Colonic mucosa (tissue), 4 donors: ENCODE results near the gene EZH2. TPM values are rescaled to one million over a fixed set of nuclear protein-coding genes. Genes with fewer than 3 reads are reported as not detected.

Source experiments
- DNase-seq: peaks from one replicate; pipeline ENCODE4 v3.0.0-alpha.2; 2020
- H3K27ac ChIP-seq: fragments of 200-600 bp; one replicate; pipeline ENCODE4 v1.8.0; 2021
- H3K27me3 ChIP-seq: fragments of 200-600 bp; one replicate; pipeline ENCODE4 v1.8.0; 2021
- H3K36me3 ChIP-seq: fragments of 200-600 bp; one replicate; pipeline ENCODE4 v1.8.0; 2021
- H3K4me1 ChIP-seq: fragments of 200-600 bp; one replicate; pipeline ENCODE4 v1.8.0; 2021; ENCODE audit warnings: mild to moderate bottlenecking
- H3K4me3 ChIP-seq: fragments of 200-600 bp; one replicate; pipeline ENCODE4 v1.8.0; 2021
- H3K9ac ChIP-seq, 2 donors: one replicate each; pipeline ENCODE4 v1.7.0; 2013; ENCODE audit warnings: control low read depth in 2 of 2, low read depth in 2 of 2, low read length in 2 of 2
- H3K9me3 ChIP-seq: fragments of 200-600 bp; one replicate; pipeline ENCODE4 v1.8.0; 2021
- intact Hi-C: fragments of 100-400 bp; cut with DNase I; formaldehyde crosslinking; loops from one replicate; pipeline ENCODE4 v1.14.1; 2022
- total RNA-seq, 2 donors: library from RNA; stranded (reverse); fragmentation: NEBNext Ultra II Directional in 1 of 2; extraction: Animal tissue kit (Norgen Biotek cat#: 25700) in 1 of 2; gene quantifications; one replicate each; pipeline ENCODE4 v1.2.1, GENCODE V29; 2021
- TF ChIP-seq, protein P1 (sequence below): fragments of 200-600 bp; IDR thresholded peaks from one replicate; pipeline ENCODE4 v1.8.0; 2022; ENCODE audit warnings: antibody characterized with exemption, mild to moderate bottlenecking
- donor health status: healthy.
- donor health status: DM: no; HTN: no; CAD: no.
- donor health status: DM: no; HTN: no; CAD: no.

EZH2 gene
- total RNA-seq, 2 donors from 2014 or later = 13.4 to 31.7 TPM

DNA sequence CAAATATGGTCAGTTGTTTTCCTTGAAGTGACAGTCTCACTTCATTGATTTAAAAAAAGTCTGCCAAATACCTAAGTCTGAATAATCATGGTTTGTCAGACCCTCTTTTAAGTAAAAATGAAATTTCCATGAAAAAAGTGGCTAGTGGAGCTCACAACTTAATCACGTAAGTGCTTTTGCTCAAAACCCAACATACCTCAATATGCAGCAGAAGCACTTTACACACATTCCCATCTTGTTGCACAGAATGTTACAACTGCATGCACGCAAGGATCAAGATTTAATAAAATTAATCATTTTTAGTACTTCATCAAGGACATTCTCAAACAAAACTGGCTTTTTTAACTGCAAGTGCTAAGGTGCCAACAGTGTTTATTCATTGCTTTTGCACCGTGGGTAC is 21.6 kb downstream of the EZH2 start:
- H3K4me1 ChIP-seq = no peaks in the 10 kb centered on the region
- no peak for DNase-seq
- TF ChIP-seq, protein P1, sequence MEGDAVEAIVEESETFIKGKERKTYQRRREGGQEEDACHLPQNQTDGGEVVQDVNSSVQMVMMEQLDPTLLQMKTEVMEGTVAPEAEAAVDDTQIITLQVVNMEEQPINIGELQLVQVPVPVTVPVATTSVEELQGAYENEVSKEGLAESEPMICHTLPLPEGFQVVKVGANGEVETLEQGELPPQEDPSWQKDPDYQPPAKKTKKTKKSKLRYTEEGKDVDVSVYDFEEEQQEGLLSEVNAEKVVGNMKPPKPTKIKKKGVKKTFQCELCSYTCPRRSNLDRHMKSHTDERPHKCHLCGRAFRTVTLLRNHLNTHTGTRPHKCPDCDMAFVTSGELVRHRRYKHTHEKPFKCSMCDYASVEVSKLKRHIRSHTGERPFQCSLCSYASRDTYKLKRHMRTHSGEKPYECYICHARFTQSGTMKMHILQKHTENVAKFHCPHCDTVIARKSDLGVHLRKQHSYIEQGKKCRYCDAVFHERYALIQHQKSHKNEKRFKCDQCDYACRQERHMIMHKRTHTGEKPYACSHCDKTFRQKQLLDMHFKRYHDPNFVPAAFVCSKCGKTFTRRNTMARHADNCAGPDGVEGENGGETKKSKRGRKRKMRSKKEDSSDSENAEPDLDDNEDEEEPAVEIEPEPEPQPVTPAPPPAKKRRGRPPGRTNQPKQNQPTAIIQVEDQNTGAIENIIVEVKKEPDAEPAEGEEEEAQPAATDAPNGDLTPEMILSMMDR = no peak
- no peak overlapping the region for H3K27ac ChIP-seq
- intact Hi-C loops = no loop called here
- no peaks in the 10 kb centered on the region for H3K36me3 ChIP-seq
- H3K27me3 ChIP-seq = no peaks in the 10 kb centered on the region
- H3K9me3 ChIP-seq = no peaks in the 10 kb centered on the region
- H3K4me3 ChIP-seq = no peak overlapping the region
- H3K9ac ChIP-seq = no peak overlapping the region

DNA sequence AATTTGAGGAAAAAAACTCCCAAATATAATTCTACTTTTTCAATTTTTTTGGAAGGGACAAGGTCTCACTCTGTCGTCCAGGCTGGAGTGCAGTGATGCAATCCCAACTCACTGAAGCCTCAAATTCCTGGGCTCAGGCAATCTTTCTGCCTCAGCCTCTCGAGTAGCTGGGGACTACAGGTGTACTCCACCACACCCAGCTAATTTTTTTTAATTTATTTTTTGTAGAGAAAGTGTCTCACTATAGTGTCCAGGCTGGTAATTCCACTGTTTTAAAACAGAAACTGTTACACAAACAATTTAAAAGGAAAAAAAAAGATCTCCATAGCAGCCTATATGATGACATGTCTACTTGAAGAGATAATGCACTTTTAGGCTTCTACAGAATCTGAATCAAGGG is 25.6 kb downstream of the EZH2 start:
- H3K4me3 ChIP-seq = no peak overlapping the region
- TF ChIP-seq, protein P1 = no peak

DNA sequence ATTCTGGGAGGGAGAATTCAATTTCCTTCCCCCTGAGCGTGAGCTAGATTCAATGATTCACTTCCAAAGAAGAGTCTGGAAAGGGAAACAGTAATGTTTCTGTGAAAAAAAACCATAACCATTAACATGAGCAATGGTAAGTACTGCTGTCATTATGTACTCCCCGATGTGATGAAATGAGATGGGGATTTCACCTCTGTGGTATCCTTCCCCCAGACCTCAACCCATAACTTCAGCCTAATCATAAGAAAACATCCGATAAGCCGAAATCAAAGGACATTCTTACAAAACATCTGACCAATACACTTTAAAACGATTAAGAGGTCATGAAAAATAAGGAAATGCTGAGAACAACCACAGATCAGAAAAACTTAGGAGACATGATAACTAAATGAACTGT is 27.2 kb downstream of the EZH2 start:
- intact Hi-C loops = loop anchor here (10.0 kb wide), 1 partner anchor 108 kb away; no protein-coding TSS in a partner anchor
- Histone ChIP-seq H3K27ac (no peak overlapping the region), H3K4me1 (no peaks in the 10 kb centered on the region), H3K9me3 (no peaks in the 10 kb centered on the region), H3K36me3 (no peaks in the 10 kb centered on the region), H3K9ac (no peak overlapping the region), H3K4me3 (no peak overlapping the region), H3K27me3 (no peaks in the 10 kb centered on the region)
- TF ChIP-seq, protein P1 = no peak
- DNase-seq = no peak

More for the DNA sequence above, 25.6 kb downstream of the EZH2 start:
- no peaks in the 10 kb centered on the region for H3K36me3 ChIP-seq
- intact Hi-C loops = loop anchor here (10.0 kb wide), 1 partner anchor 106 kb away; no protein-coding TSS in a partner anchor
- H3K9me3 ChIP-seq = no peaks in the 10 kb centered on the region
- no peaks in the 10 kb centered on the region for H3K27me3 ChIP-seq
- no peaks in the 10 kb centered on the region for H3K4me1 ChIP-seq
- H3K27ac ChIP-seq = no peak overlapping the region
- H3K9ac ChIP-seq = no peak overlapping the region
- no peak for DNase-seq

- no peak overlapping the region for H3K4me3 ChIP-seq
- H3K9me3 ChIP-seq = no peaks in the 10 kb centered on the region
- intact Hi-C loops = loop anchor here (10.0 kb wide), 1 partner anchor 108 kb away; no protein-coding TSS in a partner anchor
- H3K27me3 ChIP-seq = no peaks in the 10 kb centered on the region
- no peak overlapping the region for H3K27ac ChIP-seq
- DNase-seq = no peak
- H3K4me1 ChIP-seq = no peaks in the 10 kb centered on the region
- H3K9ac ChIP-seq = no peak overlapping the region
- no peaks in the 10 kb centered on the region for H3K36me3 ChIP-seq
- TF ChIP-seq, protein P1 = no peak
Observed at GRCh38 chr7:148856578-148856881, 27.6 kb downstream of the EZH2 start.

GRCh38 chr7:148854983-148855382 is 29.1 kb downstream of the EZH2 start:
- no peaks in the 10 kb centered on the region for H3K9me3 ChIP-seq
- H3K27me3 ChIP-seq = no peaks in the 10 kb centered on the region
- H3K4me3 ChIP-seq = no peak overlapping the region
- no peak for DNase-seq
- H3K36me3 ChIP-seq = no peaks in the 10 kb centered on the region
- no peak overlapping the region for H3K9ac ChIP-seq
- TF ChIP-seq, protein P1 = no peak
- intact Hi-C loops = loop anchor here (10.0 kb wide), 1 partner anchor 110 kb away; no protein-coding TSS in a partner anchor
- H3K4me1 ChIP-seq = no peaks in the 10 kb centered on the region
- no peak overlapping the region for H3K27ac ChIP-seq
